Right ventricle myocardium inferior (tissue), 1 donor: ENCODE results near the gene MREG. TPM values are rescaled to one million over a fixed set of nuclear protein-coding genes. Genes with fewer than 3 reads are reported as not detected.

Experiments used
- ATAC-seq: fragments of 200-7000 bp; cut with Tn5 transposase; one replicate; pipeline ENCODE4 v1.9.1; 2020; ENCODE audit warnings: mild to moderate bottlenecking, moderate library complexity
- DNase-seq: peaks from one replicate; pipeline ENCODE4 v3.0.0; 2021; ENCODE audit errors: missing footprints
- intact Hi-C: fragments of 100-400 bp; cut with DNase I; formaldehyde crosslinking; loops from one replicate; pipeline ENCODE4 v1.11.0; 2022
- total RNA-seq: library from RNA; stranded (reverse); fragmentation: NEBNext Ultra II Directional; extraction: Animal tissue kit (Norgen Biotek cat#: 25700); gene quantifications from one replicate; pipeline ENCODE4 v1.2.1, GENCODE V29; 2021
- donor health status: DM: no; HTN: yes; CAD: no; lungs with severe emphysema.

The MREG gene
- total RNA-seq, 1 donor from 2014 or later: 0.60 TPM

DNA sequence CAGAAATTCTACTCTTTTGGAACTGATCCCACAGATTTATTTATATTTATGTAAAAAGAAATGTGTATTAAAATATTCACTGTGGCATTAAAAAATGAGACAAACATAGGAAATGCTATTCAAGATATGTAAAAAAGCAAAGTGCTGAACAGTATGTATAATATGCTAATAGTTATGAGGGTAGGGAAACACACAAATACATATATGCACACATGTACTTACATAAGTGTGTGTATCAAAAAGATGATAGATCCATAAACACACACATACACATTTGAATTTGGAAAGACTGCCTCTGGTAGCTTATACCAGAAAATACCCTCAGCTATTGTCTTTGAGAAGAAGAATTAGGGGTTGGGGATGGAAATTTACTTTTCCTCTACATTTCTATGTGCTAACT lies 103.2 kb downstream of the MREG start:
- DNase-seq: no peak
- no peak for ATAC-seq
- intact Hi-C loops: no loop called here

DNA sequence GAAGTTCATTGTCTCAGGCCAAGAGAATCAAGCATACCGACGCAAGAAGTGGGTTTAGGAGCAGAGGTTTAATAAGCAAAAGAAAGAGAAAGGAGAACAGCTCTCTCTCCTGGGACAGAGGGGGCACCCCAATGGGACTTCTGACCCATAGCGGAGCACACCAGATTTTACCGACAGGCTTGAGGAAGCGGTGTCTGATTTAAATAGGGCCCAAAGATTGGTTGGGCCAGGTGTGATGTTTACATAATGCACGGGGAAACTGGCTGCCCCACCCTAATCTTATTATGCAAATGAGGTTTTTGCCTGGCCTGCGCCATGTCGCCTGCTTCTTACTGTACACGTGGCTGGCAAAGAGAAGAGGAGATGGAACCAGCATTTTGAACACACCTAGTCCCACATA lies 106.2 kb downstream of the MREG start:
- no peak for DNase-seq
- intact Hi-C loops: no loop called here
- no peak for ATAC-seq

DNA sequence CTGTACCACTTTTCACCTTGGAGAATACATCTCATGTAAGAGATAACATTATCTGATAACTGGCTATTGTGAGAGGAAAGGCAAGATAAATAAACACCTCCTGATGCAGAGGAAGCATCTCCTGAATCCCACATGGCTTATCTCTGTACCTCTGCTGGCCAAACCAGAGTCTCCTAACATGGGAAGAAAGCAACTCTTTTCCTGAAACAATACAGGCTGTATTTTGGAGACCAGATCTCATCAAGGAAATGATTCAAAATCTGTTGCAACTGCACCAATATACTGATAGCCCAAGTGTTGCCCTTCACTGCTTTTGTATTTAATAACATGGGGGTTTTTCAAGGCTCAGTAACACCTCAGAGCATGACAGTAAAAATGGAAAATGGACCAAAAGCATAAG lies 106.9 kb downstream of the MREG start:
- intact Hi-C loops: no loop called here
- DNase-seq (no peak), ATAC-seq (no peak)

DNA sequence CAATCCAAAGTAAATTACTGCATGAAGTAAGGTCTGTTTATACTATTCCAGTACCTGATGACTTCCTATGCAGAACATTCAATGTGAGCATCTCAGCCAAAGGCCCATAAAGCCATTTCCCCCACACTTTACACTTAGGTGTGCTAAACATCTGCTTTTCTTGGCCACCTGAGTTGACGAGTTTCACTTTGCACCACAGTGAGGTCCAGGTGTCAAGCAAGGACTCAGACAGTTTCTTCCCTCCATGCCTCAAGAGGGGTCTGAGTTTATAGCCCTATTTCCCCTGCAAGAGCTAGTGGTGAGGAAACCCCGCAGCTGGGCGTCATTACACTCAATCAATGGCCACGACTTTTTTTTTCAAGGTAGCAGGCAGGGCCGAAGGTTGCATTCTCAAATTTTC lies 107.7 kb downstream of the MREG start:
- no peak for DNase-seq
- intact Hi-C loops: no loop called here
- ATAC-seq: no peak

DNA sequence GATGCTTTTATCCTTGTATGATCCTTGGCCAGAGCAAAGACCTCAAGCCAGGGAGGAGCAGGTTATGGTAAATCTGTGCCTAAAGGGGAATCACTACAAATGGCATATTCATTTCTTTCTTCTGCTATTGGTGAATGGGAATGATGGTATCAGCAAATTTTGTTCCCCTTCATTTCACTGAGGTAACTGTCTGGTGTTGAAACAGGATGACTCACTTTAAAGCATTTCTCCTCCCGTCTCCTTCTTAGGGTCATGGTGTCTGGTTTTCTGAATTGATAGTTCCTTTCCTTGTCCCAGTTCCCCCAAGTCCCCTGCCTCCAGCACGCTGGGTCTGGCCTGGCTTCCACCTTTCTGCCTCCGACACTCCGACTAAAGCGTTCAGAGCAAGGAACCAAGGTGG lies 109.2 kb downstream of the MREG start:
- no peak for ATAC-seq
- DNase-seq: no peak
- intact Hi-C loops: no loop called here

DNA sequence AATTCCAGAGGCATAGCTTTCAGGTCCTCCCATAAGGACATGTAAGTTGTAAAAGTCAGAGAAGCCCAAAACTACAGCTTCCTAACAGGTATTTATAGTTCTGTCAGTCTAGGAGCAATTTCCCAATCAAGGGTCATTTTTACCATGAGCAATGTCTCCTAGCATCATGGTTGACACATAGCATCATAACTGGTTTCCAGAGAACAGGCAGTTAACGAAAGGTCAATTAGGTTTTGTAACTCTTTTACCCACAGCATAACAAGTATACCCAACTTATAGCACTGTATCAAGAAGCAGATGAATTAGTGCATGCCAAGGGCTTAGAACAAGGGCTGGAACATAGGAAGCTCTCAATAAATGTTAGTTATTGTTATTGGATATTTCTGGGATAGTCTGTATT lies 110.1 kb downstream of the MREG start:
- no peak for DNase-seq
- no peak for ATAC-seq
- intact Hi-C loops: no loop called here

DNA sequence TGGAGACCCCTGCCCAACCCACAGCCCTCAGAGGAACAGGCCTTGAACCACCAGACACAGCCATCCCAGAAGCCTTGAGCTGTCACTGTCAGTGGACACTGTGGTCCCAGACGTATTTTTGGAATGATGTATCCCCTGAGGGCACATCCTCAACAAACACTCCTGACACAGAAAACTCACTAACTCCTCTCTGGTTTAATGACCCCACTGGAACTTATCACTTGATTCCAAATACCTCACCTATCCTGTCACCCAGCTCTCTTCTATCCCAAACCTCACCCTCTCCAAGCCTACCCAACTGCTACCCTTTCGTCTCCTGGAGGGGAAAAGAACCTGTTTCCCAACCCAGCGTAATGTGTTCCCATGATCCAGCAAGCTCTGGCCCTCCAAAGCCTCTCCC lies 111.6 kb downstream of the MREG start:
- intact Hi-C loops: no loop called here
- DNase-seq (no peak), ATAC-seq (no peak)

DNA sequence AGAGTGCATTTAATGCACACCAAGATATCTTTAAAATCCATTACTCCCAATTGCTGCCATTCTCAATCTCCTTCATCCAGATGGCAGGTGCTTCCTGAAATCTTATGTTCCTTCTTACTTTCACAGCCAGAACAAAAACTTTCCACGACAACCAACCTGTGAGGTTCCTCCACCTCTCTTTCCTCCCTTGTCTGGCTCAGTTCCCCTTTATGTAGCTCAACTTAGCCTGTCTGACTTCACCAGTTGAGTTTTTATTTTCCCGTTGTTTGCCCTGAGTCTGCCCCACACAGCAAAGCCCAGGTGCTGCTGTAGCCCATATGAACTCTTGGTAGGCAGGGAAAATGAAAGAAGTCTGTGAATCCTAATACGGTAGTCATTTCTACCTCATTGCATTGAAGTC lies 112.5 kb downstream of the MREG start:
- intact Hi-C loops: no loop called here

DNA sequence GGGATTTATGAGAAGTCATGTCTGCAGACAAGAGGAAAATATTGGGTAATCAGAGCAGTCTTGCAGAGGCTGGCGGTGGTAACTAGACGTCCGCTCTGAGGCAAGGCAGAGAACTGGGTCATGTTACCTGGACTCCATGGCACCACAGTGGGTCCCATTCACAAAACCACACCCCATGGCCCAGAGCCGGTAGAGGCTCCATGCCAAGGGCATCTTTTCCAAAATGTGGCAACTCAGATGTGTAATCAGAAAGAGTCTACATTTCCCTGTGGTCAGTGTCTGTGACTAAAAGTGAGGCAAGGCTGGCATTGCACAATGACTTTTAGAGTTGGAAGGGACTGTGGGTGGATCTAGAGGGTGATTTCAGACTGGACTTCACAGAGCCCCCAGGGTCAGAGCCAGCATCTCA lies 113.1 kb downstream of the MREG start:
- DNase-seq (no peak), ATAC-seq (no peak)
- intact Hi-C loops: no loop called here

More for the DNA sequence above, 112.5 kb downstream of the MREG start:
- ATAC-seq (no peak), DNase-seq (no peak)

DNA sequence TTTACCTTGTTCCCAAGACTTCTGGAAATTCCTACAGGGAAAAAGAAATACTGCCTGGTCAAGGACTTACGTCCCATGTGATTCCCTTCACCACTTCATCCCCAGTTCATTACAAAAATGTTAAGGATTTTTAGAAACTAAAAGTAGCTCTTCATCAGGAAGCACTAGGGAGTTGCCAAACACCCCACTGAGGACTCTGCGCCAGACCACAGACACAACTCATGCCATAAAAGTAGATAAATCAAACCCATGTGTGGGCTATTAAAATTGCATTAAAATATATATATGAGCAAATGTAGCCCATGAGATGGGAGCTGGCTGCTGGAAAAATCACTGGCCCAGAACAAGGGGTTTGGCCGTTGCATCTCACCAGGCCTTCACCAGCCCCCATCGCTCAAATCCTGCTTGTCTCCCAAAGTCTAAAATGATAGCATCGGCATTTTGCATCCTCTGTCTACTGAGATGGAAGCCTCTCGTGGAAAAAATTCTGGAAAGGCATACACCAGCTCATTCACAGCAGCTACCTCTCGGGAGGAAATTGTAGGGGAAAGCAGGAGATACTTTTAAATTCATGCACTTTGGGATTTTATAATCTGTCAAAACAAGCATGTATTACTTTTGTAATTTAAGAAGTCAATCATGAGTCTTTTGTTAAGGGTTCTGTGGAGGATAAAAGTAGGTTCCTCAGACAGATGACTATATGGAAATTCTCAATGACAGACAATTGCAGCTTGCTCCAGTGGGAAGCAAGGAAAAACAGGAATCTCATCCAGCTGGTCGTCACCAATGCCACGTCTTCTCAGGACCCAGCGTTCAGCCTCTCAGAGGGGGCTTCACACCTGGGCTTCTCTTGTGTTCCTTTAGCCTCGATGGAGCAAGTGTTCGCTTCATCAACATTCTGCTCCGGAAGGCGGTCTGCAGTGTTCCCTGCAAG lies 113.9 kb downstream of the MREG start:
- intact Hi-C loops: no loop called here
- DNase-seq: no peak
- ATAC-seq: no peak

DNA sequence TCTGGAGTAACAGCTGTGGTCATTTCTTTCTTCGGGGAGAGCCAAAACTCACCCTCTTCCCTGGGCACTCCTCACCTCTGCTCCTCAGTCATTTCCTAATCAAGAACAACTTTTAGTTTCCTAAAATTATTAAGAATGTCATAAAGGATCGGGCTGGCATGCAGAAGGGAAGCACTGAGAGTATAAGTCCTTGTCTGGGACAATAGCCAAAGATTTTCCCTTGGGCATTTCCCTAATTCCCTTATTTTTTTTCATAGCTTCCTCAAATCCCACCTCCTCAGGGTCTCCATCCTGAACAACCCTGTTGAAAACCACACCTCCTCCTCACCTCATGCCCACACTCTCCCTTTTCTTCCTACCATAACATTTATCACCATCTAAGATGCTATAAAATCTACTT lies 115.0 kb downstream of the MREG start:
- intact Hi-C loops: no loop called here
- DNase-seq: no peak
- ATAC-seq: no peak

DNA sequence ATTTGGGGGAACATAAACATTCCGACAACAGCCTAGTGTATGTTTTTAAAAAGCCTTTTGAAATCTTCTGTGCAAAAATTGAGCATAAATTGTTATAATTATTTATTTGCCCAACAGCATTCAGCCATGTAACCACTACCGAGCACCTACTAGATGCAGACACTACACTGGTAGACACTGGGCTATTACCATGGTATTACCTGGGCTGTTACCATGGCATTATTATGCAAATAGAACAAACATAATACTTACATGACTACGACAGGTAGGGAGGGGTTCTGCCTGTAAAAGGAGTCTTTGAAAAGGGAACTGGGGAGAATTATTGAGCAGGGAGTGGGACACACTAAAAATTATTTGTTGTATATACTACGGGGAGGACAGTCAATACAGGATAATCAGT lies 116.4 kb downstream of the MREG start:
- intact Hi-C loops: no loop called here
- no peak for ATAC-seq
- DNase-seq: no peak

DNA sequence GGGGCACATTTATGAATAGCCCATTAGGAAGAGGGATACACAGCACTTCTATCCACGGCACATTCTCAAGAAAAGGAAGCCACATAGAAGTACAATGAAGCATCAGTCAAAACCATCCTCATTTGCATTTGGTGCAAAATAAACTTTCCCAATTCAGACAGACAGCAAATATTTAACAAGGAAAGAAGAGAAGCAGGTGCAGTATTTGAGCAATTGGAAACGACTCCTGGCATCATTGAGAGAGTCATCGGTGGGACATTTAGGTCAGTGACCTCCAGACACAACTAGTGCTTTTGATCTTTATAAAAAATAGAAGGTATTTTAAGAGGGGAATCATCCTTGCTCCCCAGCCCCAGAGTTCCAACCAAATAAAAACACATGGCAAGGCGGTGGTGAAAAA lies 118.0 kb downstream of the MREG start:
- DNase-seq: no peak
- intact Hi-C loops: no loop called here
- ATAC-seq: no peak

Other genes with a start within 250 kb of the MREG start
- 7.4 TPM for gene PECR, start 68.3 kb upstream of the MREG start, total RNA-seq
- 0.24 TPM for gene TMEM169, start 68.4 kb upstream of the MREG start, total RNA-seq
- gene XRCC5, start 95.8 kb upstream of the MREG start, total RNA-seq: 113 TPM